ENCODE results near the gene FAM24A.

DNA sequence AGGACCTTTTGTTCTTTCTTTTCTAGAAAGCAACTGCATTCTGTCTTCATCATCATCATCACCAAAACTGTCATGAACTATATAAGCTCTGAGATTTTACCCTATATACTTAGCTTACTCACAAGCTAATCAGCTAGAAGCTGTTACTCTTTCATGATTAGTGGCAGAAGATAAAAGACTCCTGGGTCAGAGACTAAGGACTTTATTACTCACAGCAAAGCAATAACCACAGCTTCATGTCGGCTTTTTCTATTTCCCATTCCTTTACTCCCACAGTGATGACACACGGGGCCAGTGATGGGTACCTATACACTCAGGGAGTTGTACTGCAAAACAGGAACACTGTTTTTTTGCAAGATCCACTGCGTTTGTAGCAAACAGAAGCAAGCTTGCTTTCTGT lies 52.0 kb downstream of the FAM24A start:
- TF ChIP-seq POLR2A (IDR thresholded peaks at IDR 0.05), result no peak
- TF ChIP-seq, protein P1, sequence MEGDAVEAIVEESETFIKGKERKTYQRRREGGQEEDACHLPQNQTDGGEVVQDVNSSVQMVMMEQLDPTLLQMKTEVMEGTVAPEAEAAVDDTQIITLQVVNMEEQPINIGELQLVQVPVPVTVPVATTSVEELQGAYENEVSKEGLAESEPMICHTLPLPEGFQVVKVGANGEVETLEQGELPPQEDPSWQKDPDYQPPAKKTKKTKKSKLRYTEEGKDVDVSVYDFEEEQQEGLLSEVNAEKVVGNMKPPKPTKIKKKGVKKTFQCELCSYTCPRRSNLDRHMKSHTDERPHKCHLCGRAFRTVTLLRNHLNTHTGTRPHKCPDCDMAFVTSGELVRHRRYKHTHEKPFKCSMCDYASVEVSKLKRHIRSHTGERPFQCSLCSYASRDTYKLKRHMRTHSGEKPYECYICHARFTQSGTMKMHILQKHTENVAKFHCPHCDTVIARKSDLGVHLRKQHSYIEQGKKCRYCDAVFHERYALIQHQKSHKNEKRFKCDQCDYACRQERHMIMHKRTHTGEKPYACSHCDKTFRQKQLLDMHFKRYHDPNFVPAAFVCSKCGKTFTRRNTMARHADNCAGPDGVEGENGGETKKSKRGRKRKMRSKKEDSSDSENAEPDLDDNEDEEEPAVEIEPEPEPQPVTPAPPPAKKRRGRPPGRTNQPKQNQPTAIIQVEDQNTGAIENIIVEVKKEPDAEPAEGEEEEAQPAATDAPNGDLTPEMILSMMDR (IDR thresholded peaks at IDR 0.05), result no peak

All from Peyer's patch (tissue), 4 donors.